Measurements from ENCODE around the gene HLA-DRA.

Gene HLA-DRA

DNA sequence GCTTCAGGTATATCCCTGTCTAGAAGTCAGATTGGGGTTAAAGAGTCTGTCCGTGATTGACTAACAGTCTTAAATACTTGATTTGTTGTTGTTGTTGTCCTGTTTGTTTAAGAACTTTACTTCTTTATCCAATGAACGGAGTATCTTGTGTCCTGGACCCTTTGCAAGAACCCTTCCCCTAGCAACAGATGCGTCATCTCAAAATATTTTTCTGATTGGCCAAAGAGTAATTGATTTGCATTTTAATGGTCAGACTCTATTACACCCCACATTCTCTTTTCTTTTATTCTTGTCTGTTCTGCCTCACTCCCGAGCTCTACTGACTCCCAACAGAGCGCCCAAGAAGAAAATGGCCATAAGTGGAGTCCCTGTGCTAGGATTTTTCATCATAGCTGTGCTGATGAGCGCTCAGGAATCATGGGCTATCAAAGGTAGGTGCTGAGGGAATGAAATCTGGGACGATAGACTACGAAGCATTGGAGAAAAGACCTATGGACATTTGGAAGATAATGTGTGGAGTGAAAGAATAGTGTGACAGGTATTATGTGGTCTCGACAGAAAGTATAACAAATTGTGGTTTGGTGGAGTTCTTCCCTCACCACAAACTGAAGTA, at the start of gene HLA-DRA:
HLA-DRA (plus strand) TSS at position 286 of the 613 bp plus-strand sequence; CDS start at position 350, 64 bp downstream.
- DNase-seq (ENCODE audit: low read depth), result peak; percentile 56
- TF ChIP-seq MAX (IDR thresholded peaks at IDR 0.05; ENCODE audit: low read depth, low read length), result no peak
- TF ChIP-seq, protein P1, sequence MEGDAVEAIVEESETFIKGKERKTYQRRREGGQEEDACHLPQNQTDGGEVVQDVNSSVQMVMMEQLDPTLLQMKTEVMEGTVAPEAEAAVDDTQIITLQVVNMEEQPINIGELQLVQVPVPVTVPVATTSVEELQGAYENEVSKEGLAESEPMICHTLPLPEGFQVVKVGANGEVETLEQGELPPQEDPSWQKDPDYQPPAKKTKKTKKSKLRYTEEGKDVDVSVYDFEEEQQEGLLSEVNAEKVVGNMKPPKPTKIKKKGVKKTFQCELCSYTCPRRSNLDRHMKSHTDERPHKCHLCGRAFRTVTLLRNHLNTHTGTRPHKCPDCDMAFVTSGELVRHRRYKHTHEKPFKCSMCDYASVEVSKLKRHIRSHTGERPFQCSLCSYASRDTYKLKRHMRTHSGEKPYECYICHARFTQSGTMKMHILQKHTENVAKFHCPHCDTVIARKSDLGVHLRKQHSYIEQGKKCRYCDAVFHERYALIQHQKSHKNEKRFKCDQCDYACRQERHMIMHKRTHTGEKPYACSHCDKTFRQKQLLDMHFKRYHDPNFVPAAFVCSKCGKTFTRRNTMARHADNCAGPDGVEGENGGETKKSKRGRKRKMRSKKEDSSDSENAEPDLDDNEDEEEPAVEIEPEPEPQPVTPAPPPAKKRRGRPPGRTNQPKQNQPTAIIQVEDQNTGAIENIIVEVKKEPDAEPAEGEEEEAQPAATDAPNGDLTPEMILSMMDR (IDR thresholded peaks at IDR 0.05; ENCODE audit: low read depth, low read length), result no peak
- no peak for TF ChIP-seq POLR2A (IDR thresholded peaks at IDR 0.05; ENCODE audit: extremely low read depth, insufficient read length)
- no peak for TF ChIP-seq MYC (IDR thresholded peaks at IDR 0.05; ENCODE audit: low read depth, low read length)
- no peak within 1 kb of the TSS for H3K4me3 ChIP-seq (ENCODE audit: low read depth, low read length)

GRCh38 chr6:32391505-32391904, 48.2 kb upstream of the HLA-DRA start:
- DNase-seq (ENCODE audit: low read depth), result no peak
- H3K4me3 ChIP-seq (ENCODE audit: low read depth, low read length), result no peak overlapping the region
- TF ChIP-seq POLR2A (IDR thresholded peaks at IDR 0.05; ENCODE audit: extremely low read depth, insufficient read length) (no peak), MYC (IDR thresholded peaks at IDR 0.05; ENCODE audit: low read depth, low read length) (no peak), MAX (IDR thresholded peaks at IDR 0.05; ENCODE audit: low read depth, low read length) (no peak)
- TF ChIP-seq, protein P1 (IDR thresholded peaks at IDR 0.05; ENCODE audit: low read depth, low read length), result no peak

GRCh38 chr6:32393665-32394420, 45.8 kb upstream of the HLA-DRA start:
- no peak for DNase-seq (ENCODE audit: low read depth)
- TF ChIP-seq MYC (IDR thresholded peaks at IDR 0.05; ENCODE audit: low read depth, low read length), result no peak
- no peak for TF ChIP-seq MAX (IDR thresholded peaks at IDR 0.05; ENCODE audit: low read depth, low read length)
- TF ChIP-seq, protein P1 (IDR thresholded peaks at IDR 0.05; ENCODE audit: low read depth, low read length), result no peak
- no peak for TF ChIP-seq POLR2A (IDR thresholded peaks at IDR 0.05; ENCODE audit: extremely low read depth, insufficient read length)
- no peak overlapping the region for H3K4me3 ChIP-seq (ENCODE audit: low read depth, low read length)

DNA sequence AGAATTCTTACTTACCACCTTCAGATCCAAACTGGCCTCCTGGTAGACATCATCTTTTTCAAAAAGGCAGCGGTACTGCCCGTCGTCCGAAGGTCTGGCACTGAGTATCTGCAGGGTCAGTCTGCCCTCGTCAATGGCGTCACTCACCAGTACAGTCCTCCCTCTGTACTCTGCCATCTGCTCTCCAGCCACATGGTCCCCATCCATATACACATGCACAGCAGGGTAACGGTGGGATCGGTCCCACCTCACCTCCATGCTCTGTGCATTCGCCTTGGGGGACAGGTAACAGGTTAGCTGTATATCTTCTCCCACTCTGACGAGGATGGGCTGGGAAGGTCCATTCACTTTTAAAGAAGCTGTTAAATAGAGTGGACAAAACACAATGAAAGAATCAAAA, 43.7 kb upstream of the HLA-DRA start:
- H3K4me3 ChIP-seq (ENCODE audit: low read depth, low read length), result no peak overlapping the region
- no peak for DNase-seq (ENCODE audit: low read depth)
- TF ChIP-seq, protein P1 (IDR thresholded peaks at IDR 0.05; ENCODE audit: low read depth, low read length), result no peak
- TF ChIP-seq POLR2A (IDR thresholded peaks at IDR 0.05; ENCODE audit: extremely low read depth, insufficient read length), result no peak
- TF ChIP-seq MAX (IDR thresholded peaks at IDR 0.05; ENCODE audit: low read depth, low read length), result no peak
- TF ChIP-seq MYC (IDR thresholded peaks at IDR 0.05; ENCODE audit: low read depth, low read length), result no peak

DNA sequence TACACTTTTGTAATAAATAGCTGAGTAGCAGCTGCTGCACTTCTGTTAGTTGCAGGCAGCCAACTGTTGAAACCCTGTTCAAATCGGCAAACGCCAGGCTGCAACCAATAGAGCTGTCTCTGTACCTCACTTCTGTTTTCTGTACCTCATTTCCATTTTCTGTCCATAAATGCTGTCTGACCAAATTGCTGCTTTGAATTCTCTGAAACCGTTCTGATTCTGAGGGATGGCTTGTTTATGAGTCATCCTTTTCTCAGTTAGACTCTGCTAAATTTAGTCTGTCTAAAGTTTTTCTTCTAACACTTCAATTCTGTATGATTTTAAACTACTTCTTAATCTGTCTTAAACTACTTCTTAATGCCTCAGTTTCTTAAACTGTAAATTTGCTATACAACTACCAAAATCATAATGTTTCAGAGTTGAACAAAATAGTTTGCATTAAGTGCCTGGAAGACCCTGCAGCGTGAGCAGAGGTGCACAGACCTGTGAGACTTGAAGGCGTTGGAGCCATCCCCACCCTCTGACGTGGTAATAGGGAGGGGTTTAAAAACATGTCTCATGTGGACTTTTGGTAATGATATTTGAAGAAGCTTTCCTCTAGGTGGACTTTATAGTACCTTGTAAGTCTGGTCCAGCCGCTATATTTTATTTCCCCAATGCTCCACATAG, 42.3 kb upstream of the HLA-DRA start:
- no peak overlapping the region for H3K4me3 ChIP-seq (ENCODE audit: low read depth, low read length)
- TF ChIP-seq POLR2A (IDR thresholded peaks at IDR 0.05; ENCODE audit: extremely low read depth, insufficient read length) (no peak), MAX (IDR thresholded peaks at IDR 0.05; ENCODE audit: low read depth, low read length) (no peak), MYC (IDR thresholded peaks at IDR 0.05; ENCODE audit: low read depth, low read length) (no peak)
- TF ChIP-seq, protein P1 (IDR thresholded peaks at IDR 0.05; ENCODE audit: low read depth, low read length), result no peak

More for the DNA sequence above, 42.3 kb upstream of the HLA-DRA start:
- DNase-seq (ENCODE audit: low read depth), result no peak

Measured in NB4 (cell line).